Keratinocyte (primary cell): ENCODE measurements around the gene PRRT2. TPM values are rescaled to one million over a fixed set of nuclear protein-coding genes. Genes with fewer than 3 reads are reported as not detected.

Experiments used
- DNase-seq: peaks from one replicate; pipeline ENCODE4 v3.0.0-alpha.2; 2011; ENCODE audit warnings: low read depth, missing footprints, low spot score
- FAIRE-seq: peaks from 2 replicates; lab custom pipeline; 2011; peaks lifted over from hg19 to GRCh38; lab: Jason Lieb, UNC
- H2AFZ ChIP-seq: 2 replicates; pipeline ENCODE4 v1.6.0; 2012; ENCODE audit warnings: low read length, control low read depth, inconsistent platforms; ENCODE audit not compliant: control insufficient read depth
- H3K27ac ChIP-seq: 2 replicates; pipeline ENCODE4 v1.5.1; 2011; ENCODE audit warnings: low read length; ENCODE audit not compliant: control insufficient read depth, insufficient read depth
- H3K27me3 ChIP-seq: 3 replicates; pipeline ENCODE4 v1.6.0; 2011; ENCODE audit warnings: low read length; ENCODE audit not compliant: control insufficient read depth, insufficient read depth; ENCODE audit errors: extremely low read depth
- H3K36me3 ChIP-seq, 2 experiments: 2 replicates in 1 of 2; 3 replicates in 1 of 2; pipeline ENCODE4 v1.5.1; 2011; ENCODE audit warnings: low read length in 2 of 2, mild to moderate bottlenecking in 1 of 2; ENCODE audit not compliant: control insufficient read depth in 2 of 2, insufficient read depth in 2 of 2; ENCODE audit errors: extremely low read depth in 1 of 2
- H3K4me1 ChIP-seq: 3 replicates; pipeline ENCODE4 v1.5.1; 2011; ENCODE audit warnings: low read length; ENCODE audit not compliant: control insufficient read depth, insufficient read depth; ENCODE audit errors: extremely low read depth
- H3K4me2 ChIP-seq: 3 replicates; pipeline ENCODE4 v1.6.0; 2011; ENCODE audit warnings: low read depth, low read length; ENCODE audit not compliant: control insufficient read depth, insufficient read depth; ENCODE audit errors: extremely low read depth
- H3K4me3 ChIP-seq, 3 experiments: fragments of 200-600 bp in 1 of 3; sonication (generic) in 1 of 3; 2 replicates in 2 of 3; 3 replicates in 1 of 3; pipeline ENCODE4 v1.5.1; 2011 to 2016; ENCODE audit warnings: low read length in 3 of 3, mild to moderate bottlenecking in 3 of 3, control low read depth in 2 of 3, inconsistent platforms in 1 of 3, low read depth in 1 of 3, mixed read lengths in 1 of 3, mixed run types in 1 of 3, moderate library complexity in 1 of 3; ENCODE audit not compliant: control insufficient read depth in 2 of 3, insufficient read depth in 2 of 3; ENCODE audit errors: extremely low read depth in 1 of 3
- H3K79me2 ChIP-seq: 2 replicates; pipeline ENCODE4 v1.6.0; 2012; ENCODE audit warnings: low read length; ENCODE audit not compliant: control insufficient read depth, insufficient read depth
- H3K9ac ChIP-seq: 3 replicates; pipeline ENCODE4 v1.6.0; 2011; ENCODE audit warnings: low read length; ENCODE audit not compliant: control insufficient read depth, insufficient read depth; ENCODE audit errors: extremely low read depth
- H3K9me1 ChIP-seq: 3 replicates; pipeline ENCODE4 v1.6.0; 2011; ENCODE audit warnings: low read length; ENCODE audit not compliant: control insufficient read depth, insufficient read depth; ENCODE audit errors: extremely low read depth
- H3K9me3 ChIP-seq: 2 replicates; pipeline ENCODE4 v1.5.1; 2012; ENCODE audit warnings: low read depth, low read length; ENCODE audit not compliant: control insufficient read depth
- H4K20me1 ChIP-seq: 3 replicates; pipeline ENCODE4 v1.6.0; 2011; ENCODE audit warnings: low read length; ENCODE audit not compliant: control insufficient read depth, insufficient read depth; ENCODE audit errors: extremely low read depth
- EZH2 ChIP-seq: IDR thresholded peaks from one replicate; pipeline ENCODE4 v1.6.1; 2012; ENCODE audit warnings: inconsistent platforms, mild to moderate bottlenecking, low read length, moderate library complexity
- dilution Hi-C: fragments of 300-500 bp; cut with MboI; formaldehyde crosslinking; loops from one replicate; pipeline ENCODE4 v1.7.0; 2020; ENCODE audit warnings: low sequenced_read_pairs; ENCODE audit not compliant: extremely low pct_ligation_motif_present
- polyA minus RNA-seq, 3 experiments: library from RNA; depleted of rRNA, polyadenylated mRNA; stranded (reverse); fragments of >200 nt; gene quantifications; 1 replicate in 1 of 3; 2 replicates in 1 of 3; 3 replicates in 1 of 3; pipeline ENCODE4 v1.2.3, GENCODE V29; 2011
- polyA plus RNA-seq, 5 experiments: library from polyadenylated mRNA; depleted of rRNA in 3 of 5; stranded (reverse) in 3 of 5; stranded (forward) in 1 of 5; unstranded in 1 of 5; fragments of >200 nt; gene quantifications; 1 replicate in 1 of 5; 2 replicates in 3 of 5; 3 replicates in 1 of 5; pipeline versions ENCODE4 v1.2.1 to v1.2.3, GENCODE V29; 2011 to 2012; ENCODE audit warnings: missing spikeins in 2 of 5, low read depth in 1 of 5, low replicate concordance in 1 of 5
- TF ChIP-seq, protein P1 (sequence below), 3 experiments: IDR thresholded peaks in 1 of 3; conservative IDR thresholded peaks in 1 of 3; optimal IDR thresholded peaks in 1 of 3; 2 replicates in 2 of 3; 3 replicates in 1 of 3; pipeline versions ENCODE3 to v1.5.1; 2011; ENCODE audit warnings: low read length in 3 of 3, mild to moderate bottlenecking in 3 of 3, moderate library complexity in 2 of 3, control low read depth in 1 of 3, inconsistent platforms in 1 of 3; ENCODE audit not compliant: insufficient read depth in 2 of 3; ENCODE audit errors: extremely low read depth in 1 of 3

Gene PRRT2
- not detected in 3 replicates for polyA plus RNA-seq
- not detected for polyA plus RNA-seq (2011; ENCODE audit: low read depth)
- not detected in 2 replicates for polyA plus RNA-seq (2011; cell fraction: cytosol; rRNA removed)
- polyA plus RNA-seq (2011; cell fraction: nucleus; rRNA removed), result 0.04 and 0.14 TPM in 2 replicates
- 0.10 and 0.38 TPM in 2 replicates for polyA plus RNA-seq (2012; ENCODE audit: low replicate concordance)
- polyA minus RNA-seq, result not detected in 3 replicates
- not detected for polyA minus RNA-seq (2011; cell fraction: cytosol; rRNA and poly(A)+ RNA removed)
- polyA minus RNA-seq (2011; cell fraction: nucleus; rRNA and poly(A)+ RNA removed), result not detected in 2 replicates

GRCh38 chr16:29811896-29812665 lies at the start of gene PRRT2:
TSS of gene PRRT2 (plus strand) at chr16:29812193. CDS start at chr16:29813055, 862 bp downstream.
- peak within 1 kb of the TSS; percentile 26 for H3K27ac ChIP-seq
- TF ChIP-seq, protein P1, sequence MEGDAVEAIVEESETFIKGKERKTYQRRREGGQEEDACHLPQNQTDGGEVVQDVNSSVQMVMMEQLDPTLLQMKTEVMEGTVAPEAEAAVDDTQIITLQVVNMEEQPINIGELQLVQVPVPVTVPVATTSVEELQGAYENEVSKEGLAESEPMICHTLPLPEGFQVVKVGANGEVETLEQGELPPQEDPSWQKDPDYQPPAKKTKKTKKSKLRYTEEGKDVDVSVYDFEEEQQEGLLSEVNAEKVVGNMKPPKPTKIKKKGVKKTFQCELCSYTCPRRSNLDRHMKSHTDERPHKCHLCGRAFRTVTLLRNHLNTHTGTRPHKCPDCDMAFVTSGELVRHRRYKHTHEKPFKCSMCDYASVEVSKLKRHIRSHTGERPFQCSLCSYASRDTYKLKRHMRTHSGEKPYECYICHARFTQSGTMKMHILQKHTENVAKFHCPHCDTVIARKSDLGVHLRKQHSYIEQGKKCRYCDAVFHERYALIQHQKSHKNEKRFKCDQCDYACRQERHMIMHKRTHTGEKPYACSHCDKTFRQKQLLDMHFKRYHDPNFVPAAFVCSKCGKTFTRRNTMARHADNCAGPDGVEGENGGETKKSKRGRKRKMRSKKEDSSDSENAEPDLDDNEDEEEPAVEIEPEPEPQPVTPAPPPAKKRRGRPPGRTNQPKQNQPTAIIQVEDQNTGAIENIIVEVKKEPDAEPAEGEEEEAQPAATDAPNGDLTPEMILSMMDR (optimal IDR thresholded peaks at IDR 0.05 in 1 of 3, IDR thresholded peaks at IDR 0.05 in 1 of 3, conservative IDR thresholded peaks at IDR 0.05 in 1 of 3; ENCODE audit: extremely low read depth in 1 of 3, insufficient read depth in 2 of 3, low read length in 3 of 3), result no peak
- TF ChIP-seq EZH2, result peak; percentile 72
- H3K9me1 ChIP-seq, result peaks cover 2% of the 10 kb centered on the region
- H3K4me1 ChIP-seq, result peaks cover 35% of the 10 kb centered on the region
- peaks cover 5 to 9% of the 10 kb centered on the region in 2 experiments for H3K36me3 ChIP-seq
- peak within 1 kb of the TSS; percentile 33 for H2AFZ ChIP-seq
- no peaks in the 10 kb centered on the region for H4K20me1 ChIP-seq
- peak within 1 kb of the TSS; percentile 47 for H3K9ac ChIP-seq
- H3K4me3 ChIP-seq, result peak within 1 kb of the TSS; percentile 23 to 72 (median 53)
- H3K4me2 ChIP-seq, result peak within 1 kb of the TSS; percentile 94
- dilution Hi-C loops, result no loop called here
- H3K27me3 ChIP-seq, result peaks cover 15% of the 10 kb centered on the region
- H3K79me2 ChIP-seq, result peaks cover 26% of the 10 kb centered on the region
- H3K9me3 ChIP-seq, result no peaks in the 10 kb centered on the region
- FAIRE-seq (no peak), DNase-seq (no peak)

DNA sequence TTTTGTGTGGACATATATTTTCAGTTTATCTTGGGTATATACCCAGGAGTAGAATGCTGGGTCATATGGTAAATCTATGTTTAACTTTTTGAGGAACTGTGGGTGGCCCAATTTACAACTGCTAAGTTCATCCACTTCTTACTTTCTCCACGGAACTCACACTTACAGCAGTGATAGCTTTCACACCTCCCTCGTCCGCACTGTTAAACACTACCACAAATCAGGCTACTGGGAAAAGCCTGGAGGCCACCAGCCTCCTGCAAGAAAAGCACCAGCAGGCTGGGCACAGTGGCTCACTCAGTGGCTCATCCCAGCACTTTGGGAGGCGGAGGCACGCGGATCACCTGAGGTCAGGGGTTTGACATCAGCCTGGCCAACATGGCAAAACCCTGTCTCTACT lies 48.7 kb upstream of the PRRT2 start:
- Histone ChIP-seq H4K20me1 (no peaks in the 10 kb centered on the region), H3K4me1 (no peaks in the 10 kb centered on the region), H3K79me2 (no peaks in the 10 kb centered on the region), H2AFZ (no peak overlapping the region), H3K27ac (no peak overlapping the region), H3K9me3 (no peaks in the 10 kb centered on the region), H3K27me3 (no peaks in the 10 kb centered on the region), H3K4me2 (no peak overlapping the region), H3K4me3 (no peak overlapping the region), H3K36me3 (no peaks in the 10 kb centered on the region), H3K9ac (no peak overlapping the region), H3K9me1 (no peaks in the 10 kb centered on the region)
- FAIRE-seq, result no peak
- TF ChIP-seq, protein P1 (optimal IDR thresholded peaks at IDR 0.05 in 1 of 3, IDR thresholded peaks at IDR 0.05 in 1 of 3, conservative IDR thresholded peaks at IDR 0.05 in 1 of 3; ENCODE audit: extremely low read depth in 1 of 3, insufficient read depth in 2 of 3, low read length in 3 of 3), result no peak
- TF ChIP-seq EZH2, result no peak
- DNase-seq, result no peak
- dilution Hi-C loops, result no loop called here
